Brain pericyte (primary cell): ENCODE measurements around the gene COL19A1.
"Not testable (repeated sequence)": the region's sequence is repeated elsewhere in the genome, so short reads cannot be mapped to it uniquely, and the experiment has no call there.

ENCODE experiments used
- DNase-seq: peaks from one replicate; pipeline ENCODE4 v3.0.0-alpha.2; 2012; ENCODE audit warnings: low read depth, low spot score

Gene COL19A1

DNA sequence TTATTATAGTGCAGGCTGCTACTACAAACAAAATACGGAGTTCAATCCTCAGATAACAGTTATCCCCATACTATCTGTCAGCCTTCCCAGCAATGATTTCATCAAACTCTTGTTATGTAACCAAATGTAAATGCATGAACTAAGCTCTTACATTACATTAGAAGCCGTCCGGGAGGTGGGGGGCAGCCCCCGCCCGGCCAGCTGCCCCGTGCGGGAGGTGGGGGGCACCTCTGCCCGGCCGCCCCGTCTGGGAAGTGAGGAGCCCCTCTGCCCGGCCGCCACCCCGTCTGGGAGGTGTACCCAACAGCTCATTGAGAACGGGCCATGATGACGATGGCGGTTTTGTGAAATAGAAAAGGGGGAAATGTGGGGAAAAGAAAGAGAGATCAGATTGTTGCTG lies 99.6 kb downstream of the COL19A1 start:
- not testable (repeated sequence) for DNase-seq

DNA sequence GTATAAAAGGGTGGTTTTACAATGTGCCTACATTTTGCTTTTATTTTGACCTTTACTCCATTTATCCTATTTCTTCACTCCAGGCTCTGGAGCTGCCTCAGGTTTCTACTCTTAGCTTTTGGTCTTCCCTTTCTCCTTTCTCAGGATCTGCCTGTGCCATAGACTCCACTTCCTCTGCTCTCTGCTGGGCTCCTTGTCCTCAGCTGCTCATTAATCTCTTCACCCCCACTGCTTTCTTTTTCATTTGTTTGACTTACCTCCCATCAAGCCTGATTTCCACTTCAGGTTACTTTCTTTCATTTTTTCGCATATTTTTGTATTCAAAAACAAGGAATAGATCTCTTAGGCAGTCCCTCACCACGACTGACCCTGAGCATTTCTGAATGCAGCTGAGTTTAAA lies 106.8 kb downstream of the COL19A1 start:
- DNase-seq, result no peak

DNA sequence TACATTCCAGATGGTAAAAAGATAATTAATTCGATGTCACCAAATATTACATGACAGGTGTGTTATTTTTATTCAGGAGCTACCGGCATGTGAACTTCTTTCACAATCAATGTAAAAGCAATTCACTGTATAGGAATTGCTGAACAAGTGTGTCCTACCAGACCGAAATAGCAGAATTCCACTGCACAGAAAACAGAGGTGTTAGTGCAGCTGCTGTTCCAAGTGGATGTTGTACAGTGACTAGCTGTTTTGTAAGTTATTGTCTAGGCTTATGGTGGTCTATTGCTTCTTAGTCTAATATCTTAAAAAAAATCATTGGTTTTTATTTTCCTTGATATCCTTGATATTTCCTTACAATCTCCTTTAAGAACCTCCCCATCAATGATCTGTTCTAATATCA lies 107.4 kb downstream of the COL19A1 start:
- DNase-seq, result no peak

DNA sequence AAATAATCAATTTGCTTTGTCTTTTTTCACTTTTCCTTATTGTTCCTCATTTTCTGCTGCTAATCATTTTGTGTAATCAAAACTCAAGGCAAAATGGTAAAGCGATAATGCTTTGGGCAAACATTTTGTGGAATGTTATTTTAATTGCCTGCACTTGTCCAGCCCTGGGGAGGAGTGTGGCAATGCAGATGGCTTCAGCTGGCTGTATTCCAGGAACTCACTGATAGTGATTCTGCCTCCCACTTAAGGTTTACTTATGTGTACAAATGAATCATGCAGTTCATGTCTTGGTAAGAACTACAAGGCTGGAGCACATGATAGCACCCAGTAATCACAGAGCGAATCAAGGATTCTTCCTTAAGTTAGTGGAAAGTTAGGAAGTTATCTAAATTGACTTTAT lies 107.8 kb downstream of the COL19A1 start:
- DNase-seq, result no peak

DNA sequence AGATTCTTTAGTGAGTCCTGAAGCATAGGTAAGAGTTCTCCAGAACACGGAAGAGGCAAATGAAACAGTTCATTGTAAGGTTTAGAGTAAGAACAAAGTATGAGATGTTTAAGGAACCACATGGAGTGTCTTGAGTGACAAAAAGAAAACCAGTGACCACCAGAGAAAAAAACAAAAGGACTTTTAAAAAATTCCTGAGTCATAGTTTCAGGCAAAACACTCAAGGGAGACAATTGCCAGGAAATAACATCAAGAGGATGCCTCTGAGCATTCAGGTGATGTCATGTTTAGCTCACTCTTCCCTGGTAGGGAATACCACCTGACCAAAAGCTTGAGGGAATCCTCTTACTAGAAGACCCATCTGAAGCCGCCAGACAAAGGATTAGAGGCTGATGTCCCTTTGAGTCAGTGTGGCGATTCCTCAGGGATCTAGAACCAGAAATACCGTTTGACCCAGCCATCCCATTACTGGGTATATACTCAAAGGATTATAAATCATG lies 110.3 kb downstream of the COL19A1 start:
- no peak for DNase-seq

DNA sequence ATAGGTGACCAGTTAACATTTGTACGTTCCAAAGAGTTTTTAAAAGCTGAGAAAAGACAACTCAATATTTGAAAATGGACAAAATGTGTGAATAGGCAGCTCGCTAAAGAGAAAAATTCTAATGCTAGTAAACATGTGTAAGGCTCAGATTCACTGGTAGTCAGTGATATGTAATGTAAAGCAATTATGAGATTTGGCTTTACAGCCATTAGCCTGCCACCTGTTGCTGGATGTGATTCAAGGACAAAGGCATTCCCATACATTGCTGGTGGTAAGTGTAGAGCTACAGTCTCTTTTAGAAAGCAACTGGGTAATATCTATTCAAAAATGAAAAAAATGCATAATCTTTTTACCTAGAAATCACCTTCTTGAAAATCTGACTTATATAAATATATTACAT lies 114.3 kb downstream of the COL19A1 start:
- DNase-seq, result no peak

DNA sequence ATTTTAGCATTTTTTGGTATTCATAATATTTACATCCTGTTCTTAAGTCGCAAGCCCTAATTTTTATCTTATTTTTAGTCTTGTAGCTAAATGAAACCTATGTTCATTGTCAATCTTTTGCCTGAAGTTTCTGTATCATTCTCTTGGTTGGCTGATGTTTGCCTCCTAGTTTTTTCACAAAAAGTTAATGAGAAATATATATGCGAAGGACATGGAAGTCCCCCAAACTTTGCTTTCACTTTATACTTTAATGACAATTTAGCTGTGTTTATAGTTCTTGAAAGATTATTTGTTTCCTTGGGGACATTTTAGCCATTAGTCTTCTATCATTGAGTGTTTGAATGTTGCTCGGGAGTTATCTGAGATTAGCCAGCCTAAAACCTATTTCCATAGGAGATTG lies 118.2 kb downstream of the COL19A1 start:
- DNase-seq, result no peak

DNA sequence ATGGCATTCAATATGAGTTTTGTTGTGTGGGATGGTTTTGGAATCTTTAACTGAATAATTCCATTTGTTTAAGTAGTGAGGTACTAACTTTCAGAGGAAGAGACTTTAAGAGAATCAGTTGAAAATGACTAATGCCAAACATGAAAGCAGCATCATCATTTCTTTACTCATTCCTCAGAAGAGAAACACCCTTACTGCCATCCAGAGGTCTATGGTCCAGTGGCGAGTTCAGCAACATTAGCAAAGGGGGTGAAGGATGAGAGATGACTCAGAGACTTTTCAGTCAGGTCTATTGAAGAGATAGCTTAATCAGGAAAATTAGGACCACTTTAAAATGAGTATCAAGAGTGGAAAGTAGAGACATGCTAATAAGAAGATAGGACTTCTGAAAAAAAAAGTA lies 118.8 kb downstream of the COL19A1 start:
- DNase-seq, result no peak

DNA sequence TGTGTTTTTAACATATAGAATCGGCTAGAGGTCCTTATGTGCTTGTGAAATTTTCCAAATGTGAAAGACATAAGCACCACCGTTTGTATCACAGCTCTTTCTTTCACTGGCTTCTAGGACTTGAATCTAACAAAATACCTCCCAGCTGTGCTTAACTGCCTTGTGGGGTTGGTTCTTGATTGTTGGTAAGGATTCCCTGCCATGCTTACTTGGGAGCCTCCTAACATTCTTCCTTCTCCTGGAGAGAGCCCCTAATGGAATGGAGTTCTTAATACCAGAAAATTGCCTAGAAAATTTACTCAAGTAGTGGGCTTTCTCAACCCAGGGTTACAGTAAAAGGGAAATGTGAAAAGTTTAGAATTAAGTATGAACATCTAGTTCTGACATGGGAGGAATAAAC lies 121.2 kb downstream of the COL19A1 start:
- no peak for DNase-seq

DNA sequence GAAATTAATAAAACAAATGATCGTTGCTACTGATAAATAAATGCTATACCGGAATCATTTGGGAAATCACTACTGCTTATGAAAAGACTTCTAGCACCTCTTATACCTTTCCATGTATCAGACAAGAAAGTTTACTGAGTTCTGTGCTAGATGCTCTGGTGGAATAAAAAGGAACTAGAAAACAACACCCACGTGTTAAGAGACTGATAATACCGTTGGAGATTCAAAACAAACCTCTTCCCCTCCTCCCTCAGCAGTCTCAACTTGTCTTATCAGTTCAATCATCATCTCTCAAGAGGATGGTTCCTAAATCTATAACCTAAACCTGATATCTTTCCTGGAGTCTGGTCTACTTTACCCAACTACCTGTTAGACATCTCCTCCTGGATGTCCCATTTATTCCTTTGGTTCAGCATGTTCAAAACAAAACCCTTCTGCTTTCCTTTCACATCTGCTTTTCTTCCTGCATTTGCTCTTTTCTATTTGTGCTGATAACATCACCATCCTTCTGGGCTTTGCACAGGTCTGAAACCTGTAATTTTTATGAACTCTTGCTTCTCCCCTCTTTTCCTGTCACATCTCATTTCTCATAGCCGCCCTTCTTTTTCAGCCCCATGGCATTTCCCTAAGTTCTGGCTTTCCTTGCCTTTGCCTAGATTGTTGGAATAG lies 122.2 kb downstream of the COL19A1 start:
- no peak for DNase-seq

DNA sequence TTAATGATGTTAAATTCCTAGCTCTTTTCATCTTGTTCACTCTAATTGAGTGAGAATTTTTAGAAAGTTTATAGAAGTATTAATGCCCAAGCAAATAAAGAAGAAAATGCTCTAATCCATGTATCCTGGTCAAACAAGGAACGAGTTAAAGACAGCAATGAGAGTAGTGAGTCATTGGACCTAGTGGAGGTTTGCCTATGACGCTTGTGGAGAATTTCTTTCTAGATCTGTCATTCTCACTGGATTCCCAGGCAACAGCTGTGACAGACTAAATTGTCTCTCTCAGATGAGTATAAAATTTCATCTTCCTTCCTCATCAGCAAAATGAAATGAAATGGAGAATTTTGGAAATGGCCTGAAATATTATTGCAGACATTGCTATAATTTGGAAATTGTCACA lies 127.9 kb downstream of the COL19A1 start:
- no peak for DNase-seq

DNA sequence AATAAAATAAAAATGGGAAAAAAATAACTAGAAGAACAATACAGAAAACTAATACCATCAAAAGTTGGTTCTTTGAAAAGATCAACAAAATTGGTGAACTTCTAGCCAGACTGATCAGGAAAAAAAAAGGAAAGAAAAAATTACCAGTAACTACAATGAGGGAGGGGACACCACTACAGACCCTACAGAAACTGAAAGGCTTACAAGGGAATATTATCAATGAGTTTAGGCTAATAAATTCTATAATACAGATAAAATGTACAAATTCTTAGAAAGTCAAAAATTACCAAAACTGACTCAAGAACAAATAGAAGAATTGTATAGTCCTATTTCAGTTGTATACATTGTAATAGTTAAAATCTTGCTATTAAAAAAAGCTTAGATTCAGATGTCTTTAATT lies 141.8 kb downstream of the COL19A1 start:
- DNase-seq, result no peak

DNA sequence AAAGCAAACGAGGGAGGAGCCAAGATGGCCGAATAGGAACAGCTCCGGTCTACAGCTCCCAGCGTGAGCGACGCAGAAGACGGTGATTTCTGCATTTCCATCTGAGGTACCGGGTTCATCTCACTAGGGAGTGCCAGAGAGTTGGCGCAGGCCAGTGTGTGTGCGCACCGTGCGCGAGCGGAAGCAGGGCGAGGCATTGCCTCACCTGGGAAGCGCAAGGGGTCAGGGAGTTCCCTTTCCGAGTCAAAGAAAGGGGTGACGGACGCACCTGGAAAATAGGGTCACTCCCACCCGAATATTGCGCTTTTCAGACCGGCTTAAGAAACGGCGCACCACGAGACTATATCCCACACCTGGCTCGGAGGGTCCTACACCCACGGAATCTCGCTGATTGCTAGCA lies 144.0 kb downstream of the COL19A1 start:
- not testable (repeated sequence) for DNase-seq

DNA sequence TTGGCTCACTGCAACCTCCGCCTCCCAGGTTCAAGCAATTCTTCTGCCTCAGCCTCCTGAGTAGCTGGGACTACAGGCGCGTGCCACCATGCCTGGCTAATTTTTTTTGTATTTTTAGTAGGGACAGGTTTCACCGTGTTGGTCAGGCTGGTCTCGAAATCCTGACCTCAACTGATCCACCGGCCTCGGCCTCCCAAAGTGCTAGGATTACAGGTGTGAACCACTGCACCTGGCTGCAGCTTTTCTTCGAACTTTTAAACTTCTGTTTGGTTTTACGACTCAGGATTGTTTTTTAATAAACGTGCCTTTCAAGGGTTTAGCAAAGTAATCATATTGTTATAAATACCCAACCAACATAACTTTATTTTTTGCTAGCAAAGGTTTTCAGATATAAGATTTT lies 156.8 kb downstream of the COL19A1 start:
- DNase-seq, result not testable (repeated sequence)

DNA sequence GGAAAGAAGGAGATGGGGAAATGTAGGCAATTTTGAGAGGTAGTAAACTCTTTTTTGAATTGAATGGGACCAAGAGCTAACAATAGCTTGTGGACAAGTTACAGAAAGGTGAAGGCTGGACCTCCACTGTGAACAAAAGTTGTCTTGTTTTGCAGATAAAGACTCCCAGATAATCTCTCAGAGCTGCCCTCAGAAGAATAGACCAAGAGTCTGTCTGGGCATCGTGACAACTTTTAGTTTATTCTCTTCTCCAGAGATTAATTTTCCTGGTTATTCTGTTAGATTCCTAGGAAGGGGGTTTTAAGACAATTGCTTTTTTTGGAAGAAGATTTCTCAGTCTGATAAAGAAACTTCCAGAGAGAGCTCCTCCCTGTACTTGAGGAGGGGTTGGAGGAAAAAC lies 161.9 kb downstream of the COL19A1 start:
- DNase-seq, result no peak

DNA sequence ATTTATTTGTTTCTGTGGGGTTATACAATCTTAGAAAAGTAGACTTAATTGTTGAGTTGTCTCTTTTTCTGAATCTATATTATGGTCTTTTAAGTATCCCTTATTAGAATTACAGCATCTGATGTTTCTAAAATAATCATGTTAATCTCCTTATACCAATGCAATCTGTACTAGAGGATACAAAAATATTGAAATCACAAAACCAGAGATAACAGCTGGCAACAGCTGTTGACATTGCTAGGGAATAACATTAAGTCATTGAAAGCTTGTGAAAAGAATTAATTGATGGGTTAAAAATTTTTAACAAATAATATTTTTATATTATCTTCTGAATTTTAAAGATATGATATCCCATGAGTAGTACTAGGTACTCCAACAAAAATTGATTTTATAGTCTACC lies 162.6 kb downstream of the COL19A1 start:
- no peak for DNase-seq

DNA sequence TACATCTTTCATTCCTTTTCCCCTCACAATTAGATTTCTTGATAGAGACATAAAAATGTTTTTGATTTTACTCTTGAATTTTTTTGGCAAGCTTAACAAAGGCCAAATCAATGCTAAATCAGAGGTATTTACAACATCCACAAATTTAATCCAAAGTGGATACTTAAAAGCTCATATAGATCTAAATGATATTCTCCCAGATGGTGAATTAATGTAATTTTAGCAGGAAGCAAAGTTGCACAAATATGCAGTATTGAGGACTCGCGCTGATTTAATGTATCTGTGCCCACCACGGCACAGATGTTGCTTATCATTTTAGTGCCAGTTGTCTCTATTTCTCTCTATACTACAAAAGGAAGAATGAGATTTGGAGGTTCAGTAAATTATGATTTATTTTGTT lies 167.4 kb downstream of the COL19A1 start:
- no peak for DNase-seq

DNA sequence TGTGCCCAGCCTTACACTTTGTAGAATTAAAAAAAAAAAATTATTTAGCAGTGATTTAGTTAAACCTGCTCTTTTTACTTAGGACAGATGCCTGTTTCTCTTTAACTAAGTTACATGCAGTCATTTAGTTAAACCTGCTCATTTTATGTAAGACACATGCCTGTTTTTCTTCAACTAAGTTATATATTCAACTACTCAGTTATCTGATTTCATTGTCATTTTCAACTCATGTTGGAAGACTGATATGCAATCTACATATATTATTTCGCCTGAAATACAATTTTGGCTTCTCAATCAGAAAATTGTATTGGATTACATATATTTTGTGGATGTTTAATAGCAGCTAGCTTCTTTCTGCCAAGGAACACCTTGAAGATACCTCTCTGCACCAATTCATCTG lies 171.1 kb downstream of the COL19A1 start:
- no peak for DNase-seq

DNA sequence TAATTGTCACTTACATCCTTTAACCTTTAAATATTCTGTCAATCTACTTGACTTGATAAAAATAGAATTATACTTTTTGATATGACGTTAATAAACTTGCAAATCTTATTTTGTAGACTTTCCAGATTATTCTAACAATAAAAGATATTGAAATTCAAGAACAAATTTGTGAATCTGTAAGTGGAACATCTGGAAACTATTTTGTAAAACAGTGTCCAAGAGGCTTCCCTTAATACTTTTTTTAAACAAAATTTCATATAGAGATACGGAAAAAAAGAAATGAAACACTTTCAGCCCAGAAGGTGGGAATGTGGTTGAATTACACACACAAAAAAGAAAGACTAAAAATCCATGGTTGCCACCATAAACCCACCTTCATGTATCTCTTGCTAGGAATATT lies 174.4 kb downstream of the COL19A1 start:
- no peak for DNase-seq

DNA sequence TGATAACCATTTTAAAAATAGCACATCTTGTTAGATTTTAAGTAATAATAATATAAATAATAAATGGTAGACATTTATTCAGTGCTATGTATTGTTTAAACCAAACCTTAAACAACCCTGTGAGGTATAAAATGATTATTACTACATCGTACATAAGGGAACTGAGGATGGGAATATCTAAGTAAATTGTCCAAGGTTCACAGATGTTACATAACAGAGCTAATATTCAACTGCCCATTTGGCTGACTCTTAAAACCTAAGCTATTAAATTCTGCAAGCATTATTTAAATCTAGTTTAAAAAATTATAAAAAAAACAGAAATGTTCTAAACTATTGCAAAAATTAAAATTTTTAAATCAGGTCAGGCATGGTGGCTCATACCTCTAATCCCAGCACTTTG lies 175.1 kb downstream of the COL19A1 start:
- DNase-seq, result no peak

DNA sequence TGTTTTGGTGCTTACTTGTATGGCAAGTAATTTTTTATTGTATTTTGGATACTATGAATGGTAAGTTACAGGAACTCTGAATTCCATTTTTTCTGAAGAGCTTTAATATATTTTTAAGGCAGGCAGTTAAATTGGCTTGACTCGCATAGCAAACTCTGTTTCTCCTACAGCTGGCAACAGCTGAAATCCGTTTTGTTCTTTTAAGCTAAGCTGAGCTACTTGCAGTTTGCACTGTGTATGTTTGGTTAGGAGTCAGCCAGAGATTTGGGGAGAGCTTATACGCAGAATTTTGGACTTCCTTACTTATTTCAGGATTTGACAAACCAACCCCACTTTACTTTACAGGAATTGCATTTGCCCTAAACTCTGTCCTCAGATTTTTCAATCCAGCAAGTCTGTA lies 179.1 kb downstream of the COL19A1 start:
- no peak for DNase-seq

DNA sequence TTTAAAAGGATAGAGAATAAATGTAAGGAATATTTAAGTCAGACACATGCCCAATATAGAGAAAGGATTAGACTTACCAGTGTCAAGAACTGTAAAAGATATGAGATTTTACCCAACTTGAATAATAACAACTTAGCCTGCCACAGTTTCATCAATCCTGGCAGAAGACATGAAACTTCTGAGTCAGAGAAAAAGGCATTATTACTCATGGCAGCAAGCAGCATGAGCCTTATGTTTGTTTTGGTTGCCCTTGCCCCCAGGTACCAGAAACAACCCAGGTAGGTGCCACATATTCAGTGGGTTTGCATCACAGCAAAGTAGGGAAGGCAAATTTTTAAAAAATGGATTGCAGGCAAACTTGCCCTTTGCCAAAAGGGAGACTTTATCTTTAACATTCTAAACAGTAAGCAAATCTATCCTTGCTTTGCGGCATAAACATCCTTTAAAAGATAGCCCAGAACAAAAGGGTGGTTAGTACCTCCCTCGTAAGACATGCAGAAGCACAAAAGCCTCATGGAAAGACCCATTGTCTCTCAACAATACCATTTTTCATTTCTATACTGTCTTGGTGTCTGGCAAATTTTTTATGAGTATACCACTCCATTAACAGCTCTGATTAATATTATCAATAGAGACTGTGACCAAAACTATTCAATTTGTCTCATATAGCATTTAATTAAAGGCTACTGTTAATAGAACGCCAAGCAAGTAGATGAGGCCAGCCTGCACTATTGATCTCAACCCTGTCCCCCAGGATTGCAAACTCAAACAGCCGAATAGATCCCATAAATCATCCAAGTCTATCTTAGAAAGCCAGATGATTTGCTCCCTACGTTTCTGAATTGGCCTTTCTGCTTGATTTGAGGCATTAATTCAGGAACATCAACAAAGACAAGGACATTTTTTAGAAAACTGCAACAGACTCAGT lies 185.1 kb downstream of the COL19A1 start:
- no peak for DNase-seq
